NCI-H774 (cell line): Measurements from ENCODE around the gene KISS1R.
A peak's percentile ranks its signal among the peaks of the same experiment; 100 is the strongest.
"Not testable (repeated sequence)": the region's sequence is repeated elsewhere in the genome, so short reads cannot be mapped to it uniquely, and the experiment has no call there.

Experiments
- DNase-seq: peaks from one replicate; lab custom pipeline; 2025; lab: John Stamatoyannopoulos, UW

KISS1R gene

GRCh38 chr19:917323-918151 is at the start of gene KISS1R:
TSS of gene KISS1R (plus strand) at chr19:917333. CDS start at chr19:917503, 170 bp downstream.
- peak; percentile 61 for DNase-seq

GRCh38 chr19:867855-868457 is 49.2 kb upstream of the KISS1R start:
- no peak for DNase-seq

- no peak for DNase-seq
Observed at GRCh38 chr19:868458-869244, 48.5 kb upstream of the KISS1R start.

- DNase-seq = no peak
Observed at GRCh38 chr19:869245-870177, 47.6 kb upstream of the KISS1R start.

- no peak for DNase-seq
Observed at GRCh38 chr19:870314-870713, 46.8 kb upstream of the KISS1R start.

- DNase-seq = peak; percentile 74
Observed at GRCh38 chr19:870963-871401, 46.2 kb upstream of the KISS1R start.

GRCh38 chr19:871446-872265 is 45.5 kb upstream of the KISS1R start:
- DNase-seq = no peak

GRCh38 chr19:872266-872951 is 44.7 kb upstream of the KISS1R start:
- DNase-seq = no peak

GRCh38 chr19:873084-873483 is 44.0 kb upstream of the KISS1R start:
- no peak for DNase-seq

- DNase-seq = no peak
Observed at GRCh38 chr19:873561-874041, 43.5 kb upstream of the KISS1R start.

GRCh38 chr19:875265-875879 is 41.8 kb upstream of the KISS1R start:
- DNase-seq = no peak

- no peak for DNase-seq
Observed at GRCh38 chr19:876089-876488, 41.0 kb upstream of the KISS1R start.

- DNase-seq = no peak
Observed at GRCh38 chr19:876780-877314, 40.3 kb upstream of the KISS1R start.

- not testable (repeated sequence) for DNase-seq
Observed at GRCh38 chr19:877992-878660, 39.0 kb upstream of the KISS1R start.

- DNase-seq = not testable (repeated sequence)
Observed at GRCh38 chr19:878751-879561, 38.2 kb upstream of the KISS1R start.

- DNase-seq = no peak
Observed at GRCh38 chr19:879711-880438, 37.3 kb upstream of the KISS1R start.
